GM13976 (cell line): Measurements from ENCODE around the gene SELENOP.
"Not testable (repeated sequence)": the region's sequence is repeated elsewhere in the genome, so short reads cannot be mapped to it uniquely, and the experiment has no call there.

Experiments used
- DNase-seq: peaks from one replicate; pipeline ENCODE4 v3.0.0; 2012; ENCODE audit warnings: low spot score
- in situ Hi-C: fragments of 300-500 bp; cut with MboI; formaldehyde crosslinking; loops from one replicate; pipeline ENCODE4 v1.12.0; 2022; ENCODE audit warnings: low sequenced_read_pairs, mixed read lengths, inconsistent platforms; ENCODE audit not compliant: unreplicated experiment
- TF ChIP-seq, protein P1 (sequence below): IDR thresholded peaks from 2 replicates; pipeline ENCODE4 v1.5.1; 2012; ENCODE audit warnings: borderline replicate concordance, mild to moderate bottlenecking; ENCODE audit not compliant: insufficient read depth; ENCODE audit errors: extremely low read depth, missing control alignments, control extremely low read depth

SELENOP gene

DNA sequence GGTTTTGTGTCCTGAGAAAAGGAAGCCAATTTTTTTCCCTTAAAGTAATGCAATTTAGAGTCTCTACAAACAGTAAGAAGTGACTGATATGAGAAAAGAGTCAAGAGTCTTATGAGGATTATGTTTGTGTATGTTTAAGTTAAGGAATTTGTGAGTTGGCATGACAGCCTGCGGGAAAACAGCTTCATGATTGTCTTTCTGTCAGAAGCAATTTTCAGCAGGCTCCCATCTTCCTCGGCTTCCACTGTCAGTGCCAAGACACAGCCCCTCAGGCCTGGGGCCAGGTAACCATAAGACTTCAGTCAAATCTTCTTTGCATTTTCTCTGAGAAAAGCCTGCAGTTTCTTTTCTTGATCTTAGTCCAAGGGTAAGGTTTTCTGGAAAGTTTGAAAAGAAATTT is 17.0 kb upstream of the SELENOP start:
- no peak for DNase-seq
- TF ChIP-seq, protein P1, sequence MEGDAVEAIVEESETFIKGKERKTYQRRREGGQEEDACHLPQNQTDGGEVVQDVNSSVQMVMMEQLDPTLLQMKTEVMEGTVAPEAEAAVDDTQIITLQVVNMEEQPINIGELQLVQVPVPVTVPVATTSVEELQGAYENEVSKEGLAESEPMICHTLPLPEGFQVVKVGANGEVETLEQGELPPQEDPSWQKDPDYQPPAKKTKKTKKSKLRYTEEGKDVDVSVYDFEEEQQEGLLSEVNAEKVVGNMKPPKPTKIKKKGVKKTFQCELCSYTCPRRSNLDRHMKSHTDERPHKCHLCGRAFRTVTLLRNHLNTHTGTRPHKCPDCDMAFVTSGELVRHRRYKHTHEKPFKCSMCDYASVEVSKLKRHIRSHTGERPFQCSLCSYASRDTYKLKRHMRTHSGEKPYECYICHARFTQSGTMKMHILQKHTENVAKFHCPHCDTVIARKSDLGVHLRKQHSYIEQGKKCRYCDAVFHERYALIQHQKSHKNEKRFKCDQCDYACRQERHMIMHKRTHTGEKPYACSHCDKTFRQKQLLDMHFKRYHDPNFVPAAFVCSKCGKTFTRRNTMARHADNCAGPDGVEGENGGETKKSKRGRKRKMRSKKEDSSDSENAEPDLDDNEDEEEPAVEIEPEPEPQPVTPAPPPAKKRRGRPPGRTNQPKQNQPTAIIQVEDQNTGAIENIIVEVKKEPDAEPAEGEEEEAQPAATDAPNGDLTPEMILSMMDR: no peak
- in situ Hi-C loops: no loop called here

DNA sequence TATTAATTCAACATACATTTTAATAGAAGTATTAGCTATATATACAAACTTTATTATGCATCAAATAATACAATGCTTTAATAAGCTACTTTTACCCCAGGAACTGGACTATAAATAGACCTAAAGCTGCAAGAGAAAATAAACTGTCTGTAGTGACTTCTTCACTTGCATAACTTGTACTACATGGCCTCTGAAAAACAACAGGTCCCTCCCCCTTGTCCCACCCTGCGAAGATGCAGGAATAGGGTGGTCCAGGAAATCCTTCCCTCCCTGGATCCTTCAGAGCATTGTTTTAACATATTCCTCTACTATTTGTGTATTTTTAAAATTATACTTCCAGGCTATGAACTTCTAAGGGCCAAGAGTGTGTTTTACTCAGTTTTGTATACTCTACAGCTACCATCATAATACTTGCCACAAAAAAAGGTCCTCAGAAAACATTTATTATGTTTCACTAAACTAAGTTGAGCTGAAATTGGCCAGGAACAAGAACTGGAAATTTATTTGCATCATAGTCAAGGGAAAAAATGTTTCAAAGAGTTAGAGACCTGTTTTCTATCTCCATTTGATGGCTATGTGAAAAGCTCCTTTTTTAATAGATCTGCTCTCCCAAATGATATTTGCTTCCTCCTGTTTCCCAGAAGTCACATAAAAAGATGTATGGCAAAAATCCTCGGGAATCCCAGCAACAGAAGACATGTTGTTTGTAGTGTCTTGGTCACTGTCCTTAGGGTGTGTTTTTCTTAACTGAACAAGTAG is 15.2 kb upstream of the SELENOP start:
- no peak for DNase-seq
- TF ChIP-seq, protein P1: no peak
- in situ Hi-C loops: no loop called here

DNA sequence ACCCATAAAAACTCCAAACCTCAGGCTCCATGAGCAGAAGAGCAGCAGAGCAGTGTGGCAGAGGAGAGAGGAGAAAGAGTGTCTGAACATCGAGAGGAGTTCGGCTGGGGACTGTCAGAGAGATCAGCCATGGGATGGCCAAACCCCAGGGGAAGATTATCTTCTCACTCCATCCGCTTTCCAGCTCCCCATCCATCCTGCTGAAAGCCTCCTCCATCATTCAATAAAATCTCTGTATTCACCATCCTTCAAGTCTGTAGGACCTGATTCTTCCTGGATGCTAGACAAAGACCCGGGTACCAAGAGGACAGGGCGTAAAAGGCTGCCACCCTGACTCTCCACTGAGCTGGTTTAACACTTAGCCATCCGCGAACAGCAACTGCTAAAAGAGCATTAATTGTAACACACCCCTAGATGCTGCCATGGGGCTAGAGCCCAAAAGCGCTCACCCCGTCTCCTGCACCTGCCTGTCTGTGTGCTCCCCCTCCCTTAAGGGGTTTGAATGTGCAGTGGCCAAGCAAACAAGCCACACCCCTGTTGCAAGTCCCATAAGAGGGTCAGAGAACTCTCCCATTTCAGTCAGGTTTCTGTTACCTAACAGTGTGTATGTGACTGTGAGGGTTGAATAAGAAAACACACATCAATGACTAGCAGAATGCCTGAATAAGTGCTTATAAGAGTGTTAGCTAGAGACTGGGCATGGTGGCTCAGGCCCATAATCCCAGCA is 13.9 kb upstream of the SELENOP start:
- TF ChIP-seq, protein P1: no peak

DNA sequence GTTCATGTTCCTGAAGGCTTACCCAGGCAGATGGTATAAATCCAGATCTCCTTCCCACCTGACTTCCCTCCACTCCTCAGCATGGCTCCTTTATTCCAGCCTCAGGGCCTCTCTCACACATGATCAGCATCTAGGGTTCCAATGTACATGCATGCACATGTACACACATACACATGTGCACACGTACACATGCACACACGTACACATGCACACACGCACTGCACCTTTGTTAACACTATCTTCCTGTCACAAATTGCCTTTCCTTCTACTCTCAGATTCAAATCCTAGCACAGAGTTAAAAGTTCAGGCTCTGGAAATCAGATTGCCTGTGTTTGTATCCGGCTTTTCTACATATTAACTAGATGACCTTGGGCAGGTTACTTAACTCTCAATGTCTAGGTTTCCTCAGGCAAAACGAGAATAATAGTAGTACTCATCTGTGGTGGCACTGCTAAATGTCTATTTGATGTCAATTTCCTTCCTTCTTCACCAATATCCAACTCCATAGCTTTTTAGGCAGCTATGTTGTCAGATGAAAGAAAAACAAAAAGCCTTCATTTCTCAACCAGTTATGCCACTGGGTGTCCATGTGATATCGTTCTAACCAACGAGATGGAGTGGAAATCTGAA is 12.8 kb upstream of the SELENOP start:
- in situ Hi-C loops: no loop called here
- DNase-seq: no peak
- TF ChIP-seq, protein P1: no peak

More for the DNA sequence above, 13.9 kb upstream of the SELENOP start:
- in situ Hi-C loops: no loop called here
- no peak for DNase-seq

DNA sequence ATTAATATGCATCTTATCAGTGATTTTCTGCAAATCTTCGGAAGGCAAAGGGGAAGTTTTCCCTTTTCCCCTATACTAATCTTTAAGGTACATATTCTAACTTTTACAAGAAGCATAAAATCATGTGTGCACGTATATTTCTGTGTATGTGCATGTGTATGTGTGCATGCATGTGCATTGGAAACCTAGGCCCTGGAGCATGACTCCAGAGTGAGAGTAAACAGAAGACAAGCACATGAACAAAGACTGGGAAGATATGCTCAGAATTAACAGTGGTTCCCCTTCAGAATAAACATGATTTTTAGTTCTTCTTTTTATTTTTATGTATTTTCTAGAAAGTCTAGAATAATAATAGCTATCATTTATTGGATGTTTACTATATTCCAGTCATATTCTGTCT is 10.9 kb upstream of the SELENOP start:
- in situ Hi-C loops: no loop called here
- DNase-seq: no peak
- TF ChIP-seq, protein P1: no peak

DNA sequence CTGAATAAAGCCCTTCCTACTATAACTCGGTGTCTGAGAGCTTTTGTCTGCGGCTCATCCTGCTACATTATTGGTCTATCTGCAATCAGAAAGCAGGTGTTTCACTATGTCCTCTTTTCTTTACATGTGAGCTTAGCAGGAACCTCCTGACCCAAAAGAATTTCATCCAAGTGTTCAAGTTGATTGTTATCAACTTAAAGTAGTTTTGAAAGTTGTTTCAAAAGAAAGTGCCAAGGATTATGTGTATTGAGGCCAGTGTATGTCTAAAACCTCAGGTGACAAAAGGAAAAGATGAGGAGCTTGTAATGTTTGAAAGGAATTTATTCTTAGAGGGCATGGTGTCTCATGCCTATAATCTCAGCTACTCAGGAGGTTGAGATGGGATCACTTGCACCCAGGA is 8.1 kb upstream of the SELENOP start:
- TF ChIP-seq, protein P1: no peak
- DNase-seq: no peak
- in situ Hi-C loops: no loop called here

DNA sequence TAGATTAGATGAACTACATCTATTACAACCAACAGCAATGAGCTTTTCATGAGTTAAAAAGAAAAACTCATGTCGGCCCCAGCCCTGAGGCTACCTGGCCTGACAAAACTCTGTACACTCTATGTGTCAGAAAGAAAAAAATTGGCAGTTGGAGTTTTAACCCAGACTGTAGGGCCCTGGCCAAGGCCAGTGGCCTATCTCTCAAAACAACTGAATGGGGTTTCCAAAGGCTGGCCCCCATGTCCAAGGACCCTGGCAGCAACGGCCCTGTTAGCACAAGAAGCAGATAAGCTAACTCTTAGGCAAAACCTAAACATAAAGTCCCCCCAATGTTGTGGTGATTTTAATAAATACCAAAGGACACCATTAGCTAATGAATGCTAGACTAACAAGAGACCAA is 4.9 kb upstream of the SELENOP start:
- DNase-seq, in situ Hi-C loops: not testable (repeated sequence)
